CD4-positive, alpha-beta T cell treated with Interleukin-15 for 1 hour (primary cell): Measurements from ENCODE around the gene GLYR1.

ENCODE experiments used
- DNase-seq: peaks from one replicate; pipeline ENCODE4 v3.0.0-alpha.2; 2020

Gene GLYR1

GRCh38 chr16:4846503-4846900 lies 586 bp downstream of the GLYR1 start:
- DNase-seq, result peak; percentile 39

- DNase-seq, result no peak
These were observed 6.1 kb downstream of the GLYR1 start for GRCh38 chr16:4840984-4841383.

- no peak for DNase-seq
These were observed 7.1 kb downstream of the GLYR1 start for GRCh38 chr16:4839942-4840341.

GRCh38 chr16:4837733-4838501 lies 9.2 kb downstream of the GLYR1 start:
- DNase-seq, result no peak

- no peak for DNase-seq
These were observed 10.4 kb downstream of the GLYR1 start for GRCh38 chr16:4836727-4837126.

GRCh38 chr16:4833584-4833983 lies 13.5 kb downstream of the GLYR1 start:
- DNase-seq, result no peak

- DNase-seq, result no peak
These were observed 14.3 kb downstream of the GLYR1 start for GRCh38 chr16:4832698-4833343.

- no peak for DNase-seq
These were observed 15.5 kb downstream of the GLYR1 start for GRCh38 chr16:4831616-4832015.

GRCh38 chr16:4830408-4830807 lies 16.7 kb downstream of the GLYR1 start:
- no peak for DNase-seq

- DNase-seq, result no peak
These were observed 18.3 kb downstream of the GLYR1 start for GRCh38 chr16:4828567-4829321.

GRCh38 chr16:4826980-4827379 lies 20.1 kb downstream of the GLYR1 start:
- DNase-seq, result no peak

GRCh38 chr16:4826526-4826925 lies 20.6 kb downstream of the GLYR1 start:
- DNase-seq, result no peak

GRCh38 chr16:4825196-4825595 lies 21.9 kb downstream of the GLYR1 start:
- no peak for DNase-seq

- no peak for DNase-seq
These were observed 26.4 kb downstream of the GLYR1 start for GRCh38 chr16:4820652-4821051.

GRCh38 chr16:4814542-4815173 lies 32.4 kb downstream of the GLYR1 start:
- no peak for DNase-seq

GRCh38 chr16:4814046-4814445 lies 33.0 kb downstream of the GLYR1 start:
- DNase-seq, result no peak

- DNase-seq, result no peak
These were observed 33.7 kb downstream of the GLYR1 start for GRCh38 chr16:4813251-4814003.

GRCh38 chr16:4811773-4812172 lies 35.3 kb downstream of the GLYR1 start:
- no peak for DNase-seq

- no peak for DNase-seq
These were observed 35.8 kb downstream of the GLYR1 start for GRCh38 chr16:4811242-4811641.

- no peak for DNase-seq
These were observed 40.8 kb downstream of the GLYR1 start for GRCh38 chr16:4806280-4806679.

- DNase-seq, result no peak
These were observed 41.9 kb downstream of the GLYR1 start for GRCh38 chr16:4805231-4805630.

GRCh38 chr16:4803898-4804762 lies 43.0 kb downstream of the GLYR1 start:
- no peak for DNase-seq
